Suppressor macrophage treated with lipopolysaccharide for 4 hours (primary cell): ENCODE results near the gene NOP56.

ENCODE experiments used
- DNase-seq: peaks from one replicate; pipeline ENCODE4 v3.0.0-alpha.2; 2020

NOP56 gene

DNA sequence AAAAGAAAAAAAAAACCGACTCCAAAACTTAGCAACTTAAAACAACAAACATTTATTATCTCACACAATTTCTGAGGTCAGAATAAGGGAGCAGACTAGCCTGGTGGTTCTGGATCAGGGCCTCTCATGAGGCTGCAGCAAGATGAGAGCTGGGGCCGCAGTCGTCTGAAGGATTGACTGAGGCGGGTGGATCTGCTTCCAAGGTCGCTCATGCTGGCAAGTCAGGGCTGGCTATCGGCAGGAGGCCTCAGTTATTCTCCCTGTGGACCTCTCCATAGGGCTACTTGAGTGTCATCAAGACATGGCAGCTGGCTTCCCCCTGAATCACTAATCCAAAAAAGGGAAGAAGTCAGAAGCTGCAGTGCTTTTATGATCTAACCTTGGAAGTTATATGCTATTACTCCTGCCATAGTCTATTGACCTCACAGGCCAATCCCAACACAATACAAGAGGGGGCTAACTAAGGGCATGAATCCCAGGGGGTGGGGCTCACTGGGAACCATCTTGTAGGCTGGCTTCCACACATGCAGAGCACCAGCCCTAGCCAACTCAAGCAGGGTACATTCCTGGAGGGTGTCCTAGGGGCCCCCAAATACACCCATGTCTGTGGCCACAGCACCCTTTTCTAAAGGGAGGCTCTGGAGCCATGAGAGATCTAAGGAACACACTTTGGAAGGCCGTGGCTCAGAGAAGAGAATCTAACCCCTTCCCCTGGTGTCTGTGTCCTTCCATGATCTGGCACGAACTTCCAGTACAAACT lies 51.5 kb downstream of the NOP56 start:
- no peak for DNase-seq

DNA sequence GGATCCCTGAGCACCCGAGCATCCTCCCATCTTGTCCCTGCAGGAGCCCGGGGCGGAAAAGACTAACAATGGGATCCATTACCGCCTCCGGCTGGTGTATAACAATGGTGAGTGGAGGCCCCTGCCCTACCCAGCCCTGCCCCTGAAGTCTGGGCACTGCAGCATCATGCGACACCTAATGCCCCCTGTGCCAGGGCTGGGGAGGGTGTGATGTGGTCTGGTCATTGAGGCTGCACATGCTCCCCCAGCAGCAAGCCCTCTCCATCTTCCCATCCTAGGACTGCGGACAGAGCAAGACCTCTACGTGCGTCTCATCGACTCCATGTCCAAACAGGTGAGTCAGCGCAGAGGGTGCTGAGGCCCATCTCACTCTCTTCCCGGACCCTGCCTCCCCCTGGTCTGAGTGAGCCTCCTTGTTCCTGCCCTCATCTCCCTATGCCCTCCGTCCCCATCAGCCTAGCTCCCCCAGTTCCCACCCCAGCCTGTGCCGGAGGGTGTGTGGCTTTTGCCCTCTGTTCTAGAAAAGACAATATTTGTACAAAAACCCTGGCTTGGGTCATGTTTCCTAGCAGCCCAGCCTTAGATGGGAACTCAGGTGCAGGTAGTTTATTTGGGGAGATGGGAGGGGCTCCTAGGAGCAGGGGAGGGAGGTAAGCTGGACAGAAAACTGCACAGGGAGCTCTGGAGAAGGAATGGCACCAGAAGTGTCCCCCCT lies 53.7 kb downstream of the NOP56 start:
- no peak for DNase-seq

DNA sequence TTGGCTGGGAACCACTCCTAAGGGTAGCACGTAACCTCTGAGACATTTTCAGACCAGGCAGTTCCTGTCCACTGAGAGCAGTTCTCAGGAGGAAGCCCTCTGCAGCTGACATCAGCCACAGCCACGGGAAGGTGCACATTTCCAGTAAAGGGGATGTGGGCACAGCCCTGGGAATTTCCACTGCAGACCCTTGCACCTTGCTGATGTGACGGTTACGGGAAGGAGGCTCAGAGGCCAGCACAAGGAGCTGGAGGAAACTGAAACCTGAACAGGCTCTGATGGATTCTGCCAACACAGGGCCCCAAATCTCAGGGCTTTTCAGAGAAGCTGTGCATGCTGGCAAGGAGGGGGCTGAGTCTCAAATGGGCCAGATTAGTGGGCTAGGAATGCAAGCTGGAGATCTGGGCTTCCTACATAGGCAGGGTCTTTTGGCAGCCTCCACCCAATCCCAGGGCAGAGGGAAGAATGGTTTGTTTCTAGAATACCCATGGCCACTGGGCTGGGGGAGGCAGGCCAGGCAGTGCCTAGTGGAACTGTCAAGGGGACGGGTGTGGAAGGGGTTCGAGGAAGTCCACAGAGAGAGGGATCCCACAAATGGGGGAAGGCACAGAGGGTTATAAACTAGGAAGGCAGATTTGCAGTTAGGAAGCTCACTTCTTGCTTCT lies 54.4 kb downstream of the NOP56 start:
- peak; percentile 89 for DNase-seq

DNA sequence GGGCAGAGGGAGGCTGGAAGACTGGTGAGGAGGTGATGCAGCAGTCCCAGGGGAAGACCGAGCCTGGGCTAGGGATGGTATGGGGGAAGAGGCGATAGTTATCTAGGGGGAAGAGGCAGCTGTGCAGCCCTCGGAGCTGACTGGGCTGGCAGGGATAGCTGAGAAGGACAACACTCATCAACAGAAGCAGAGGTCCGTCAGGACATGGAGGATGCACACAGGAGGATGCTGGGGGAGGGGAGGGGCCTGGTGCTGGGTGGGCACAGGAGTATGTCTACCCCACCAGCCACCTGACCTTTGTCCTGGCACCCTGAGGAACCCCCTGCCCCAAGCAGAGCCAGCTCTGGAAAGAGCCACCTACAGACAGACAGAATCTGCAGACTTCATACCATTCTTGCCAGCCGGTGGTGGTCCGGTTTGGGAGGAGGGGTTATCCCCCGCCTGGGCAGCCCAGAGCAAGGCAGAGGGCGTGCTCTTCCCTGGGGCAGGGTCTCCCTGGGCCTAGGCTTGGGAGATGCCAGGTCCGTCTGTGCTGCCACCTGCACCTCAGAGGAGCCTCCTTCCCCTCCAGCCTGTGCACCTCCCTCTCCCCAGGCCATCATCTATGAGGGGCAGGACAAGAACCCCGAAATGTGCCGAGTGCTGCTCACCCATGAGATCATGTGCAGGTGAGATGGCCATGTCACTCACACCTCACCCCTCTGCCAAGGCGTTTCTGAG lies 55.1 kb downstream of the NOP56 start:
- no peak for DNase-seq
